Activated CD4-positive, alpha-beta T cell treated with anti-CD3 and anti-CD28 coated beads for 36 hours (primary cell): ENCODE measurements around the gene PNPLA7. TPM values are rescaled to one million over a fixed set of nuclear protein-coding genes. Genes with fewer than 3 reads are reported as not detected.

Experiments
- ATAC-seq: fragments of 200-7000 bp; cut with Tn5 transposase; one replicate; pipeline ENCODE4 v1.10.0; 2021; ENCODE audit warnings: mild to moderate bottlenecking, moderate library complexity
- CTCF ChIA-PET: fragments of 350-600 bp; sonication (Branson Sonifier 250); formaldehyde crosslinking; loops from one replicate; lab custom pipeline; 2021; ENCODE audit warnings: antibody characterized with exemption; lab: Charles Lee
- POLR2A ChIA-PET: fragments of 350-600 bp; sonication (Branson Sonifier 250); formaldehyde crosslinking; loops from one replicate; lab custom pipeline; 2021; ENCODE audit warnings: antibody characterized with exemption, inconsistent platforms; lab: Charles Lee
- DNase-seq: peaks from one replicate; pipeline ENCODE4 v3.0.0-alpha.2; 2020
- H3K27ac Mint-ChIP-seq: one replicate; pipeline ENCODE4 v1.8.0; 2021; ENCODE audit warnings: mixed read lengths
- H3K27me3 Mint-ChIP-seq: one replicate; pipeline ENCODE4 v1.8.0; 2021; ENCODE audit warnings: mixed read lengths
- H3K36me3 Mint-ChIP-seq: one replicate; pipeline ENCODE4 v1.8.0; 2021; ENCODE audit warnings: low read depth, mixed read lengths
- H3K4me1 Mint-ChIP-seq: one replicate; pipeline ENCODE4 v1.8.0; 2021; ENCODE audit warnings: mixed read lengths
- H3K4me3 Mint-ChIP-seq: one replicate; pipeline ENCODE4 v1.8.0; 2021; ENCODE audit warnings: mild to moderate bottlenecking, moderate library complexity, mixed read lengths
- H3K9me3 Mint-ChIP-seq: one replicate; pipeline ENCODE4 v1.8.0; 2021; ENCODE audit warnings: low read depth, mixed read lengths
- intact Hi-C, 2 experiments: fragments of 100-400 bp; cut with DNase I in 1 of 2; cut with micrococcal nuclease in 1 of 2; formaldehyde crosslinking; loops; one replicate each; pipeline versions ENCODE4 v1.14.2 to v1.15.1; 2022 to 2024; cut with DNase I, micrococcal nuclease
- total RNA-seq, 2 experiments: library from RNA; stranded (reverse); gene quantifications; one replicate each; pipeline ENCODE4 v1.2.3, GENCODE V29; 2021

Gene PNPLA7
- total RNA-seq, 2 experiments from 2014 or later, result 3.1 to 3.6 TPM

DNA sequence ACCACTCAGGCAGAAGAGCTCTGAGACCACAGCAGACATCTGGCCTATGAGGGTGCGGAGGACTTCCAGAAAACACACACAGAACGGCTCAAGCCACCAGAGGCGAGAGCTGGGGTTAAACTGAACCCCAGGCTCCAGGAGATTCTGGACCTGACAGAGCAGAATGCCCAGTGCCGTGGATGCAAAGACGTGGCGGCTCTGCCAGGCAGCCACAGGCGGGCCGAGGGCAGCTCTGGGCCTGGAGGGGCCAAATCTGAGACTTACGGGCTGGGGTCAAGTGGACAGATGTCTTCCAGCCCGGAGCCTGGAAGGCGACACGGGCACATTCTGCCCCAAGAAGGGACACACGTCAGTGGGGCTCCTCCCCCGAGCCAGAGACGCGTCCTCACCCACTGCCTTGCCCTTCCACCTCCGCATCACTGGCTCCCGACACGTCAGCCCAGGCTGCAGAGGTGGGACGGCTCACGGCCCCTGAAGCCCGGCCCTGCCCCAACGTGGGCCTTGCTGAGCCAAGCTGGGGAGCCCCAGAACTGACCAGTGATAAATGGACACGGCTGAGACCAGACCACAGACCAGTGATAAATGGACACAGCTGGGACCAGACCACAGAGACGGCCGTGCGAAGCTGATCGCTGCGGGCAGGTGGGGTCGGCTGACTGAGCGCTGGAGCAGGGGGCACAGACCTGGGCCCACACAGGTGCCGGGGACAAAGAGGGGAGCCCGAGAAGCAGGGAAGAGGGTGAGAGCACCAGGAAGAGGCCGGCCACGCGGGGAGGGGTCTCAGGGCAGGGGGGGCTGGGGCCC is 50.1 kb downstream of the PNPLA7 start:
- POLR2A ChIA-PET, result no interaction called here
- no peak overlapping the region for H3K27ac Mint-ChIP-seq
- H3K36me3 Mint-ChIP-seq, result no peaks in the 10 kb centered on the region

DNA sequence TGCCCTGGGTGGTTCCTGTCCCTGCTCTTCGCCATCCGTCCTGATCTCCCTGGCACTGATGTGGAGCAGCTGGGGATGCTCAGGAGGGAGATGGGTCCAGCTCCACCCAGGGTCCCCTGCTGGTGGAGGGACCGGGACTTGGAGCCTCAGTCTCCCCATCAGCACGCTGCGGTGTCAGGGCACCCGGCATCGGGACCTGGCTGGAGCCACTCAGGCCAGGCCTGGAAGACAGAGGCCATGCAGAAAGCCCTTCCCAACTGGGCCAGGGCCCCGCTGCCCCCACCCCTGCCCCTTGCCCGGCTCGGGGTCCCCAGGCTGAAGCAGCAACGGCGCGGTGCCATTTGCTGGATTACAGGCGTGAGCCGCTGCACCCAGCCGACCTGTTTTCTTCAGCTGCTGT is 50.8 kb downstream of the PNPLA7 start:
- intact Hi-C loops, result no loop called here
- ATAC-seq (no peak), DNase-seq (no peak)
- POLR2A ChIA-PET, result no interaction called here
- H3K27ac Mint-ChIP-seq, result no peak overlapping the region
- H3K4me1 Mint-ChIP-seq, result no peaks in the 10 kb centered on the region
- H3K36me3 Mint-ChIP-seq, result no peaks in the 10 kb centered on the region
- H3K4me3 Mint-ChIP-seq, result no peak overlapping the region
- CTCF ChIA-PET, result interaction anchor here (0.6 kb wide), 1 partner anchor 23 kb away, joined by 3 read pairs; no protein-coding TSS in a partner anchor
- no peaks in the 10 kb centered on the region for H3K9me3 Mint-ChIP-seq
- no peaks in the 10 kb centered on the region for H3K27me3 Mint-ChIP-seq

More for the DNA sequence above, 50.1 kb downstream of the PNPLA7 start:
- DNase-seq (no peak), ATAC-seq (no peak)
- H3K27me3 Mint-ChIP-seq, result no peaks in the 10 kb centered on the region
- CTCF ChIA-PET, result interaction anchor here (0.6 kb wide), 1 partner anchor 22 kb away, joined by 3 read pairs; no protein-coding TSS in a partner anchor
- no peaks in the 10 kb centered on the region for H3K9me3 Mint-ChIP-seq
- H3K4me3 Mint-ChIP-seq, result no peak overlapping the region
- no peaks in the 10 kb centered on the region for H3K4me1 Mint-ChIP-seq
- intact Hi-C loops, result no loop called here

DNA sequence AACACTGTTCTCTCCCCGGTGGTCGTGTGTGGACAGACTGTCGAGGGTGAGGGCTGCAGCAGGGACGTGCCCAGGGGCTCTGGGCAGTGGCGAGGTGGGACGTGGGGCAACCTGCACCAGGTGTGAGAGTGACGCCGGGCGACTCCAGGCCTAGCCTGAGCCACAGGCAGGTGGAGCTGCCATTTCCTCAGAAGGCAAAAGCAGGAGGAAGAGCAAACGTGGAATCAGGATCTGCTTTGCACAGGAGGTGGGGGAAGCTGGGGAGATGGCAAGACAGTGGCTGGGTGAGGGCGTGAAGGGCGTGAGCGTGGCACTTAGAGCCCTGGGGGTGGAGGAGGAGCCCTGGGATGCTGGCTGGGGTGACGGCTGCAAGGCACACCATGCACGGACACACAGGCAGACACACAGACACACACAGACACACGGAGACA is 51.5 kb downstream of the PNPLA7 start:
- H3K36me3 Mint-ChIP-seq, result no peaks in the 10 kb centered on the region
- ATAC-seq, result no peak

DNA sequence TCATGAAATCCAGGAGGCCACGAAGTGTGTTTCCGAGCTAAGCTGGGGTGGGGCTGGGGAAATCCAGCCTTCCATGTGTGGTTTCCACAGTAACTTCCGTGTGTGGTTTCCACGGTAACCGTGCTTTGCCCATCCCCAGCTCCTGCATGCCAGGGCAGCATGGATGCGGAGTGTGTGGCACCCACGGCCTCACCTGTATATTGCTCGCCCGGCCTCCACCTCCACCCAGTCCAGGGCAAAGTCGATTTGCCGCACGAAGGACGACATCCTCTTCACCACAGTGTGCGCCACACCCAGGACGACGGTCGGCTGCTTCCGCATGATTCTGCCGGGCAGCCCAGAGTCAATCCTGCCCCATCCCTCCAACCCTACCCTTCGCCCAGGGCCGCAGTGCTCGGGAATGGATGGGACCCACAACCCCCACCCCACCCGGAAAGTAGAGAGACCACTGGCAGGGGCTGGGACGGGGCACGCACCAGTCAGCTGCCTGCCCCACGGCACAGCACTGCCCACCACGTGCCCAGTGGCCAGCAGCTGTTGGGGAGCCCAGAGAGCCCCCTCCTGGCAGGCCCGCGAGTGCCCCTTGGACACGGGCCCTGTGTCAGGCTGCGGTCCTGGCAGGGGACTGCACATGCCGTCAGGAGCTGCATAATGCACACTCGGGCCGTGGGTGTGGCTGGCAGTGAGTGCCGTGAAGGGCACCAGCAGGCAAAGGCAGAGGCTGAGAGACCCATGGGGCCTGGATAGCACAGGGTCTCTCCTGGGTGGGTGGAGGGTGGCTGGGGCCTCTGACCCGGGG is 52.1 kb downstream of the PNPLA7 start:
- ATAC-seq (no peak), DNase-seq (no peak)
- Mint-ChIP-seq H3K36me3 (no peaks in the 10 kb centered on the region), H3K4me1 (peaks cover 3% of the 10 kb centered on the region), H3K27me3 (no peaks in the 10 kb centered on the region), H3K27ac (no peak overlapping the region), H3K4me3 (no peak overlapping the region), H3K9me3 (no peaks in the 10 kb centered on the region)
- ChIA-PET POLR2A (no interaction called here), CTCF (no interaction called here)
- intact Hi-C loops, result no loop called here

More for the DNA sequence above, 51.5 kb downstream of the PNPLA7 start:
- no peak overlapping the region for H3K27ac Mint-ChIP-seq
- H3K27me3 Mint-ChIP-seq, result no peaks in the 10 kb centered on the region
- H3K4me3 Mint-ChIP-seq, result no peak overlapping the region
- peaks cover 3% of the 10 kb centered on the region for H3K4me1 Mint-ChIP-seq
- intact Hi-C loops, result no loop called here
- DNase-seq, result no peak
- ChIA-PET POLR2A (no interaction called here), CTCF (no interaction called here)
- no peaks in the 10 kb centered on the region for H3K9me3 Mint-ChIP-seq

DNA sequence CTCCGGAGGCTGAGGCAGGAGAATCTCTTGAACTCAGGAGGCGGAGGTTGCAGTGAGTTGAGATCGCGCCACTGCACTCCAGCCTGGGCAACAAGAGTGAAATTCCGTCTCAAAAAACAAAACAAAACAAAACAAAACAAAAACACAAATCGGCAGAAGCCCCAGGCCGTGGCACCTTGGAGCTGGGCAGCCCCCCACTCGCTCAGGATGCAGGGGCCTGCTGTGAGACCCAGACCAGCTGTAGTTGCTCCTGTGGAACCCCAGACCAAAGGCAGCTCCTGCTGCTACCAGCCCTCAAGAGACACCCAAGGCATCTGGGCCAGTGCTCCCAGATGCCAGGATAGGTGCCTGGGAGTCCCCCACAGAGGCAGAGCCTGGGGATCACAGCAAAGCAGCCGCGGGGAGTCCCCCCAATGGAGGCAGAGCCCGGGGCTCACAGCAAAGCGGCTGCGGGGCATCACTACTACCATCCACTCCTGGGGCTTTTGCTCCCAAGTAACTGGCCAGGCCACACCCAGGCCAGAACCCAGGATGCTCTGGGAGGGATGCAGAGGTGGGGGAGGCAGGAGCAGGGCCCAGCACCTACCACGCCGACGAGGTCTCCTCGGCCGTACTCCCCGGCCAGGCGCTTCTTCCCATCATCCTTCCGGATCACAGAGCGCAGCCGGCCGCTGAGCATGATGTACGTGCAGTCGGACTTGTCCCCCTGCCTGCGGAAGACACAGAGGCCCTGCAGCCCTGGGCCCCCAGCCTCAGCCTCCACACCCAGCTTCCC is 53.4 kb downstream of the PNPLA7 start:
- ATAC-seq, result no peak
- DNase-seq, result no peak
- H3K36me3 Mint-ChIP-seq, result no peaks in the 10 kb centered on the region
- no peak overlapping the region for H3K4me3 Mint-ChIP-seq
- ChIA-PET POLR2A (no interaction called here), CTCF (no interaction called here)
- H3K9me3 Mint-ChIP-seq, result no peaks in the 10 kb centered on the region
- no peak overlapping the region for H3K27ac Mint-ChIP-seq
- intact Hi-C loops, result no loop called here
- no peaks in the 10 kb centered on the region for H3K27me3 Mint-ChIP-seq
- peaks cover 3% of the 10 kb centered on the region for H3K4me1 Mint-ChIP-seq

DNA sequence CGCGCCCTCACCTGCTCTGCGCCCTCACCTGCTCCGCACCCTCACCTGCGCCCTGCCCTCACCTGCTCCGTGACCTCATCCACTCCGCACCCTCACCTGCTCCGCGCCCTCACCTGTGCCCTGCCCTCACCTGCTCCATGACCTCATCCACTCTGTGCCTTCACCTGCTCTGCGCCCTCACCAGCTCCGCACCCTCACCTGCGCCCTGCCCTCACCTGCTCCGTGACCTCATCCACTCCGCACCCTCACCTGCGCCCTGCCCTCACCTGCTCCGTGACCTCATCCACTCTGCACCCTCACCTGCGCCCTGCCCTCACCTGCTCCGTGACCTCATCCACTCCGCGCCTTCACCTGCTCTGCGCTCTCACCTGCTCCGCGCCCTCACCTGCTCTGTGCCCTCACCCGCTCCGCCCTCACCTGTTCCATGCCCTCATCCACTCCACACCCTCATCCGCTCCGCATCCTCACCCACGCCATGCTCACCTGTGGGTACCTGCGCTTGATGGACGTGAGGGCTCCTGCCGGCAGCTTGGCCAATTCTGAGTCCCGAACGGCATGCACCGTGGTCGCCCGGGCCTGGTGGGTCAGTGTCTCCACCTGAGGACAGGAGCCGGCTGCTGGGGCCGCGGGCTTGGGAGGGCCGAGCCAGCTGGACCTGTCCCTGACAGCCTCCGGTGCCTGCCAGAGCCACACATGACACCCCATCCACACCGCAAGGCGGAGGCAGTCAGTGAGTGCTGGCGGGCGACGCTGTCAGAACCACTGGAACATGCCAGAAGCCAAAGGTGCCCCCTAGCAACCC is 55.5 kb downstream of the PNPLA7 start:
- intact Hi-C loops, result no loop called here
- ChIA-PET POLR2A (no interaction called here), CTCF (interaction anchor here (0.6 kb wide), 1 partner anchor 476 kb away, joined by 3 read pairs; no protein-coding TSS in a partner anchor)
- Mint-ChIP-seq H3K9me3 (no peaks in the 10 kb centered on the region), H3K36me3 (no peaks in the 10 kb centered on the region), H3K4me3 (no peak overlapping the region), H3K27ac (no peak overlapping the region), H3K4me1 (peaks cover 3% of the 10 kb centered on the region), H3K27me3 (no peaks in the 10 kb centered on the region)
- DNase-seq (no peak), ATAC-seq (no peak)

DNA sequence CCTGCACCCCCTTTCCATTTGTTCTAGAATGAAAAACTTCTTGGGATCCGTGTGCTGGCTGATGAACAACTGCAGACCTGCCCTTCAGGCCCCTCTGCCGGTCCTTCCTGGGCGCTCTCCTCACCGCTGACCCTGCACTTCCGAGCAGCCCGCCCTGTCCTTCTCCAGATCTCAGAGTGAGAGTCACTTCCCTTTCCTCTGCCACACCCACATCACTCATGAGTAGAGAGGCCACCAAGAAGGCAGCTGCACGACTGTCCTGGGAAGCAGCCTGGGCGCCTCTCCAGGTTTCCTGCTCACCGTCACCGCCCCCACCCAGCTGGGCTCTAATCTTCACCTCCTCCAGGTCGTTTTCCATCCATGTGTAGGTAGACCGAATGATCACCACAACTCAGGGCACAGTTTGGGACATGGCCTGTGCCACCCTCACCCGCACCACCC is 56.1 kb downstream of the PNPLA7 start:
- no peaks in the 10 kb centered on the region for H3K36me3 Mint-ChIP-seq
- no peak overlapping the region for H3K4me3 Mint-ChIP-seq
- H3K9me3 Mint-ChIP-seq, result no peaks in the 10 kb centered on the region
- DNase-seq, result no peak
- POLR2A ChIA-PET, result no interaction called here
- peaks cover 3% of the 10 kb centered on the region for H3K4me1 Mint-ChIP-seq
- H3K27ac Mint-ChIP-seq, result no peak overlapping the region
- CTCF ChIA-PET, result interaction anchor here (0.8 kb wide), 1 partner anchor 18 kb away, joined by 4 read pairs; no protein-coding TSS in a partner anchor
- intact Hi-C loops, result no loop called here
- no peak for ATAC-seq
- H3K27me3 Mint-ChIP-seq, result no peaks in the 10 kb centered on the region

DNA sequence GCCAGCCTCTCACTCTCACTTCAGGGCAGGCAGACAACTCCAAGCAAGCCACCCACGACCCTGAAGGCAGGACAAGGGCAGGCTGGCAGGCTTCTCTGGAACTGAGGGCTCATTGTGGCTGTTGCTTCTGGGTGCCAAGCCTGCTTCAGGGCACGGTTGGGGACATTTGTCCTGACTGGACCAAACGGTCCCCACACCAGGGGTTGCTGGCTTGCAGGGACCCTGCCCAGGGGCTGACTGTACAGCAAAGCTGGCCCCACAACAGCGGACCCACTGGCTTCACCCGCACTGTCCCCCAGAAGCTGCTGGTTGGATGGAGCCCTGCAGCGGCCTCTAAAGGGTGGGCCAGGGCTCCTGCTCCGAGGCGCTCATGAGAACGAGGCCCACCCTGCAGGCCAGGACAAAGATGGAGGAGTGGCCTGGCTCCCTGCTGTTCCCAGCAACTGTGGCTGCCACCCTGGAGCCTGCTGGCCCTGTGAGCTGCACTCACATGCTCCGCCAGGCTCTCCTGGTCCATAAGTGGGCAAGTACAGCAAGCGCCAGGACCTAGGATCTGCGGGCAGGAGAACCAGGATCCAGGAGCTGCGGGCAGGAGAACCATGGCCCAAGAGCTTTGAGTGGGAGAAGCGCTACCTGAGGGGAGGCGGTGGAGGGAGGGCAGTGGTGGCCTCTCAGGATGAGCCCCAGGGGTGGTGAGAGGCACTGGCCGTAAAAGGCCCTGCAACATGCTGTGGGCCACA is 56.7 kb downstream of the PNPLA7 start:
- H3K36me3 Mint-ChIP-seq, result no peaks in the 10 kb centered on the region
- H3K27ac Mint-ChIP-seq, result no peak overlapping the region
- no peaks in the 10 kb centered on the region for H3K9me3 Mint-ChIP-seq
- no peaks in the 10 kb centered on the region for H3K27me3 Mint-ChIP-seq
- ATAC-seq (no peak), DNase-seq (no peak)
- no peak overlapping the region for H3K4me3 Mint-ChIP-seq
- intact Hi-C loops, result no loop called here
- peaks cover 3% of the 10 kb centered on the region for H3K4me1 Mint-ChIP-seq
- CTCF ChIA-PET, result interaction anchor here (0.8 kb wide), 1 partner anchor 17 kb away, joined by 4 read pairs; no protein-coding TSS in a partner anchor
- POLR2A ChIA-PET, result no interaction called here

DNA sequence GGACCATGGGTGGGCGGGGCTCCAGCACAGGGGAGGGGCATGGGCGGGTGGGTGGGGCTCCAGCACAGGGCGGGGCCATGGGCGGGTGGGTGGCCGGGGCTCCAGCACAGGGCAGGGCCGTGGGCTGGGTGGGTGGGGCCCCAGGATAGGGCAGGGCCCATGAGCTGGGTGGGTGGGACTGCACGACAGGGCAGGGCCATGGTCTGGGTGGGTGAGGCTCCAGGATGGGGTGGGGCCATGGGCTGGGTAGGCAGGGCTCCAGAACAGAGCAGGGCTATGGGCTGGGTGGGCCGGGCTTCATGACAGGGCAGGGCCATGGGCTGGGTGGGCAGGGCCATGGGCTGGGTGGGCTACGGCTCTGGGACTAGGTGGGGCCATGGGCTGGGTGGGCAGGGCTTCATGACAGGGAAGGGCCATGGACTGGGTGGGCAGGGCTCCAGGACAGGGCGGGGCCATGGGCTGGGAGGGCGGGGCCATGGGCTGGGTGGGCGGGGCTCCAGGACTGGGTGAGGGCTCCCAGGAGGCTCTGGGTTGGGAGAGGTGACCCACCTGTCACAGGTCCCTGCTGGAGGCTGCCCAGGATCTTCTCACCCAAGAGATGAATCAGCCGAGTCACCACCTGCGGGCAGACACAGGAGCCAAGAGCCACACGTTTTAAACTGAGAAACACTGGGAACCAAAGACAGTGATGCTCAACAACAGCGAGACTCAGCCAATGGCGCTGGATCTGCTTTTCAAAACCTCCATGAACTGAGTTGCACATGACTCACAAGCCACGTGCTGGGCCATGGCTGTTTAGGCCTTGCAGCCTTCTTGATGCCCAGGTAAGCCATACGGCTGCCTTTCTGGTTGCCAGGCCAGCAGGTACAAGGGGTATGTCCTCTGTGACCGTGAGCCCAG is 57.5 kb downstream of the PNPLA7 start:
- ChIA-PET POLR2A (no interaction called here), CTCF (no interaction called here)
- Mint-ChIP-seq H3K27me3 (no peaks in the 10 kb centered on the region), H3K4me3 (no peak overlapping the region), H3K9me3 (no peaks in the 10 kb centered on the region), H3K36me3 (no peaks in the 10 kb centered on the region), H3K27ac (no peak overlapping the region), H3K4me1 (peaks cover 3% of the 10 kb centered on the region)
- ATAC-seq, result peak; percentile 85
- DNase-seq, result peak; percentile 63
- intact Hi-C loops, result loop anchor here in 1 of 2 experiments (1.0 kb wide), 3 partner anchors 33 to 59 kb away; partner anchors contain the start of genes MRPL41 and NSMF
